Peyer's patch (tissue), 4 donors: ENCODE measurements around the gene PSD2.

Experiments used
- CTCF ChIP-seq, 6 experiments: fragments of 450-650 bp in 4 of 6; fragments of 200-600 bp in 2 of 6; sonication (generic) in 1 of 6; IDR thresholded peaks; one replicate each; pipeline ENCODE4 v1.5.1; 2017 to 2019; ENCODE audit warnings: antibody characterized with exemption in 6 of 6, mild to moderate bottlenecking in 3 of 6, moderate library complexity in 1 of 6
- POLR2A ChIP-seq, 2 donors: fragments of 450-650 bp; IDR thresholded peaks; one replicate each; pipeline ENCODE4 v1.5.1; 2017; ENCODE audit warnings: antibody characterized with exemption in 2 of 2, mild to moderate bottlenecking in 2 of 2, moderate library complexity in 2 of 2

- TF ChIP-seq CTCF (IDR thresholded peaks at IDR 0.05) (no peak), POLR2A (IDR thresholded peaks at IDR 0.05) (no peak)
Observed at GRCh38 chr5:139882961-139883539, 87.4 kb downstream of the PSD2 start.
